ENCODE data around the gene KIF23. TPM values are rescaled to one million over a fixed set of nuclear protein-coding genes. Genes with fewer than 3 reads are reported as not detected.

KIF23 gene
- total and polyA plus RNA-seq, 2 experiments from 2014 or later = 52.9 to 103 TPM

- Mint-ChIP-seq H3K9me3 (no peaks in the 10 kb centered on the region; the same call in 2 of the 3 replicates), H3K36me3 (ENCODE audit: low read depth) (no peaks in the 10 kb centered on the region; the same call in 2 of the 3 replicates), H3K27ac (no peak overlapping the region), H3K4me1 (peaks cover 7% of the 10 kb centered on the region), H3K27me3 (ENCODE audit: insufficient read depth, low read depth, poor library complexity) (peaks cover 3% of the 10 kb centered on the region), H3K4me3 (no peak overlapping the region)
- H3F3A ChIP-seq (replicated peaks; ENCODE audit: low read depth) = no peaks in the 10 kb centered on the region
- H3K27me3 ChIP-seq (ENCODE audit: insufficient read depth) = no peaks in the 10 kb centered on the region
- H3K27ac ChIP-seq (ENCODE audit: low read depth) = no peak overlapping the region
- H3K4me2 ChIP-seq = no peak overlapping the region
- H2AFZ ChIP-seq = no peak overlapping the region
- ATAC-seq = peak; percentile 43; the same call in 2 of the 3 replicates
- DNase-seq (ENCODE audit: low spot score) = no peak
- H3K4me3 ChIP-seq = no peak overlapping the region
- H3K79me2 ChIP-seq (replicated peaks; ENCODE audit: insufficient read depth) = no peaks in the 10 kb centered on the region
- no peaks in the 10 kb centered on the region for H3K4me1 ChIP-seq (ENCODE audit: insufficient read depth)
- TF ChIP-seq ZNF331 (CRISPR knock-in tag; IDR thresholded peaks at IDR 0.05; ENCODE audit: low read depth) (no peak), REST (IDR thresholded peaks at IDR 0.05; ENCODE audit: unreplicated experiment) (no peak), EZH2 (IDR thresholded peaks at IDR 0.05; ENCODE audit: low read depth, unreplicated experiment) (no peak), CTCF (conservative IDR thresholded peaks at IDR 0.05; ENCODE audit: low read depth in 2 of 2) (no peak), STAT1 (IDR thresholded peaks at IDR 0.05; ENCODE audit: unreplicated experiment) (no peak), POLR2AphosphoS5 (IDR thresholded peaks at IDR 0.05; ENCODE audit: low read depth) (no peak), NANOG (IDR thresholded peaks at IDR 0.05; ENCODE audit: borderline replicate concordance) (no peak), JUNB (IDR thresholded peaks at IDR 0.05; ENCODE audit: unreplicated experiment) (no peak), ETS1 (IDR thresholded peaks at IDR 0.05) (no peak)
- H3K9me2 ChIP-seq (ENCODE audit: insufficient read depth) = no peaks in the 10 kb centered on the region
- H4K20me1 ChIP-seq (replicated peaks; ENCODE audit: insufficient read depth) = no peaks in the 10 kb centered on the region
- H3K36me3 ChIP-seq (ENCODE audit: insufficient read depth) = no peaks in the 10 kb centered on the region
Observed at GRCh38 chr15:69388260-69388705, 25.9 kb upstream of the KIF23 start.

GRCh38 chr15:69389426-69389825 is 24.7 kb upstream of the KIF23 start:
- Histone ChIP-seq H2AFZ (no peak overlapping the region), H3K4me3 (no peak overlapping the region), H3K9me2 (ENCODE audit: insufficient read depth) (no peaks in the 10 kb centered on the region), H3K27me3 (ENCODE audit: insufficient read depth) (no peaks in the 10 kb centered on the region), H3K4me2 (no peak overlapping the region), H3K36me3 (ENCODE audit: insufficient read depth) (no peaks in the 10 kb centered on the region), H3K27ac (ENCODE audit: low read depth) (no peak overlapping the region), H4K20me1 (replicated peaks; ENCODE audit: insufficient read depth) (no peaks in the 10 kb centered on the region), H3K4me1 (ENCODE audit: insufficient read depth) (peaks cover 8% of the 10 kb centered on the region; the same call in 1 of the 2 replicates), H3F3A (replicated peaks; ENCODE audit: low read depth) (no peaks in the 10 kb centered on the region), H3K79me2 (replicated peaks; ENCODE audit: insufficient read depth) (no peaks in the 10 kb centered on the region)
- no peaks in the 10 kb centered on the region; the same call in 2 of the 3 replicates for H3K9me3 Mint-ChIP-seq
- TF ChIP-seq ZNF114 (CRISPR knock-in tag; IDR thresholded peaks at IDR 0.05) (no peak), CREB1 (CRISPR knock-in tag; IDR thresholded peaks at IDR 0.05; ENCODE audit: low read depth) (no peak), NANOG (IDR thresholded peaks at IDR 0.05; ENCODE audit: borderline replicate concordance) (no peak), EZH2phosphoT487 (IDR thresholded peaks at IDR 0.05; ENCODE audit: unreplicated experiment) (no peak), STAT1 (IDR thresholded peaks at IDR 0.05; ENCODE audit: unreplicated experiment) (no peak)
- DNase-seq (ENCODE audit: low spot score) (no peak), ATAC-seq (no peak)
- H3K4me1 Mint-ChIP-seq = peaks cover 18% of the 10 kb centered on the region
- peaks cover 3% of the 10 kb centered on the region for H3K27me3 Mint-ChIP-seq (ENCODE audit: insufficient read depth, low read depth, poor library complexity)
- H3K27ac Mint-ChIP-seq = no peak overlapping the region
- H3K36me3 Mint-ChIP-seq (ENCODE audit: low read depth) = no peaks in the 10 kb centered on the region; the same call in 2 of the 3 replicates
- H3K4me3 Mint-ChIP-seq = no peak overlapping the region

Data from GM23338 (cell line).